Activated naive CD8-positive, alpha-beta T cell treated with anti-CD3 and anti-CD28 coated beads, Interleukin-2, amount 10 ng/mL, durations not matched to agents 7 days and 5 days (primary cell): ENCODE results near the gene RAP1GAP2. TPM values are rescaled to one million over a fixed set of nuclear protein-coding genes. Genes with fewer than 3 reads are reported as not detected.
"Not testable (repeated sequence)": the region's sequence is repeated elsewhere in the genome, so short reads cannot be mapped to it uniquely, and the experiment has no call there.

Source experiments
- ATAC-seq: fragments of 150-1000 bp; cut with Tn5 transposase; one replicate; pipeline ENCODE4 v1.10.0; 2021; ENCODE audit warnings: low read depth, moderate library complexity
- POLR2A ChIA-PET: fragments of 350-600 bp; sonication (Branson Sonifier 250); formaldehyde crosslinking; loops from one replicate; lab custom pipeline; 2021; ENCODE audit warnings: antibody characterized with exemption; lab: Charles Lee
- DNase-seq: peaks from one replicate; pipeline ENCODE4 v3.0.0; 2021
- H3K27ac Mint-ChIP-seq: one replicate; pipeline ENCODE4 v1.8.0; 2022; ENCODE audit warnings: mild to moderate bottlenecking, mixed read lengths
- H3K27me3 Mint-ChIP-seq: one replicate; pipeline ENCODE4 v1.8.0; 2022; ENCODE audit warnings: mild to moderate bottlenecking, moderate library complexity, mixed read lengths
- H3K36me3 Mint-ChIP-seq: one replicate; pipeline ENCODE4 v1.8.0; 2021; ENCODE audit warnings: mild to moderate bottlenecking, mixed read lengths
- H3K4me1 Mint-ChIP-seq: one replicate; pipeline ENCODE4 v1.8.0; 2021; ENCODE audit warnings: mixed read lengths
- H3K4me3 Mint-ChIP-seq: one replicate; pipeline ENCODE4 v1.8.0; 2022; ENCODE audit warnings: mild to moderate bottlenecking, moderate library complexity, mixed read lengths
- H3K9me3 Mint-ChIP-seq: one replicate; pipeline ENCODE4 v1.8.0; 2021; ENCODE audit warnings: mixed read lengths
- total RNA-seq, 2 experiments: library from RNA; stranded (reverse); gene quantifications; one replicate each; pipeline ENCODE4 v1.2.3, GENCODE V29; 2021

Gene RAP1GAP2
- total RNA-seq, 2 experiments from 2014 or later, result 4.0 to 4.8 TPM

- H3K36me3 Mint-ChIP-seq, result no peaks in the 10 kb centered on the region
- POLR2A ChIA-PET, result no interaction called here
- no peak overlapping the region for H3K4me3 Mint-ChIP-seq
- ATAC-seq, result no peak
- no peaks in the 10 kb centered on the region for H3K4me1 Mint-ChIP-seq
- H3K27me3 Mint-ChIP-seq, result no peaks in the 10 kb centered on the region
- no peak for DNase-seq
- H3K9me3 Mint-ChIP-seq, result no peaks in the 10 kb centered on the region
- no peak overlapping the region for H3K27ac Mint-ChIP-seq
These were observed 75.5 kb downstream of the RAP1GAP2 start for GRCh38 chr17:2871720-2872119.

GRCh38 chr17:2872282-2872681 lies 76.0 kb downstream of the RAP1GAP2 start:
- no peaks in the 10 kb centered on the region for H3K27me3 Mint-ChIP-seq
- H3K27ac Mint-ChIP-seq, result no peak overlapping the region
- ATAC-seq (no peak), DNase-seq (no peak)
- no peaks in the 10 kb centered on the region for H3K36me3 Mint-ChIP-seq
- H3K4me3 Mint-ChIP-seq, result no peak overlapping the region
- POLR2A ChIA-PET, result no interaction called here
- no peaks in the 10 kb centered on the region for H3K4me1 Mint-ChIP-seq
- H3K9me3 Mint-ChIP-seq, result no peaks in the 10 kb centered on the region

GRCh38 chr17:2874189-2874686 lies 78.0 kb downstream of the RAP1GAP2 start:
- Mint-ChIP-seq H3K27ac (no peak overlapping the region), H3K4me3 (no peak overlapping the region), H3K4me1 (no peaks in the 10 kb centered on the region), H3K36me3 (no peaks in the 10 kb centered on the region), H3K27me3 (no peaks in the 10 kb centered on the region), H3K9me3 (no peaks in the 10 kb centered on the region)
- POLR2A ChIA-PET, result no interaction called here
- ATAC-seq, result no peak
- DNase-seq, result no peak

- ATAC-seq, result no peak
- no peaks in the 10 kb centered on the region for H3K27me3 Mint-ChIP-seq
- H3K9me3 Mint-ChIP-seq, result no peaks in the 10 kb centered on the region
- no peaks in the 10 kb centered on the region for H3K4me1 Mint-ChIP-seq
- POLR2A ChIA-PET, result interaction anchor here (0.7 kb wide), 1 partner anchor 164 kb away, joined by 4 read pairs; no protein-coding TSS in a partner anchor
- no peak overlapping the region for H3K27ac Mint-ChIP-seq
- no peaks in the 10 kb centered on the region for H3K36me3 Mint-ChIP-seq
- DNase-seq, result no peak
- H3K4me3 Mint-ChIP-seq, result no peak overlapping the region
These were observed 79.4 kb downstream of the RAP1GAP2 start for GRCh38 chr17:2875608-2876007.

- Mint-ChIP-seq H3K36me3 (no peaks in the 10 kb centered on the region), H3K4me1 (no peaks in the 10 kb centered on the region), H3K4me3 (no peak overlapping the region), H3K27ac (no peak overlapping the region), H3K27me3 (no peaks in the 10 kb centered on the region), H3K9me3 (no peaks in the 10 kb centered on the region)
- ATAC-seq, result no peak
- POLR2A ChIA-PET, result no interaction called here
- DNase-seq, result no peak
These were observed 80.2 kb downstream of the RAP1GAP2 start for GRCh38 chr17:2876467-2876866.

GRCh38 chr17:2878751-2879254 lies 82.6 kb downstream of the RAP1GAP2 start:
- H3K4me1 Mint-ChIP-seq, result no peaks in the 10 kb centered on the region
- no peaks in the 10 kb centered on the region for H3K9me3 Mint-ChIP-seq
- H3K36me3 Mint-ChIP-seq, result no peaks in the 10 kb centered on the region
- DNase-seq (no peak), ATAC-seq (no peak)
- POLR2A ChIA-PET, result no interaction called here
- H3K4me3 Mint-ChIP-seq, result no peak overlapping the region
- H3K27me3 Mint-ChIP-seq, result no peaks in the 10 kb centered on the region
- H3K27ac Mint-ChIP-seq, result no peak overlapping the region

- no peak overlapping the region for H3K27ac Mint-ChIP-seq
- no peaks in the 10 kb centered on the region for H3K27me3 Mint-ChIP-seq
- no peak for DNase-seq
- ATAC-seq, result no peak
- no peak overlapping the region for H3K4me3 Mint-ChIP-seq
- H3K36me3 Mint-ChIP-seq, result no peaks in the 10 kb centered on the region
- no peaks in the 10 kb centered on the region for H3K4me1 Mint-ChIP-seq
- no peaks in the 10 kb centered on the region for H3K9me3 Mint-ChIP-seq
- POLR2A ChIA-PET, result no interaction called here
These were observed 83.8 kb downstream of the RAP1GAP2 start for GRCh38 chr17:2880050-2880449.

GRCh38 chr17:2881295-2881694 lies 85.1 kb downstream of the RAP1GAP2 start:
- no peaks in the 10 kb centered on the region for H3K36me3 Mint-ChIP-seq
- POLR2A ChIA-PET, result no interaction called here
- no peaks in the 10 kb centered on the region for H3K4me1 Mint-ChIP-seq

GRCh38 chr17:2883544-2884213 lies 87.4 kb downstream of the RAP1GAP2 start:
- H3K36me3 Mint-ChIP-seq, result no peaks in the 10 kb centered on the region
- H3K4me1 Mint-ChIP-seq, result no peaks in the 10 kb centered on the region
- H3K27me3 Mint-ChIP-seq, result no peaks in the 10 kb centered on the region
- H3K9me3 Mint-ChIP-seq, result no peaks in the 10 kb centered on the region
- no peak overlapping the region for H3K4me3 Mint-ChIP-seq
- POLR2A ChIA-PET, result no interaction called here
- no peak overlapping the region for H3K27ac Mint-ChIP-seq
- ATAC-seq (no peak), DNase-seq (no peak)

More at GRCh38 chr17:2881295-2881694, 85.1 kb downstream of the RAP1GAP2 start:
- DNase-seq (no peak), ATAC-seq (no peak)
- H3K27ac Mint-ChIP-seq, result no peak overlapping the region
- no peaks in the 10 kb centered on the region for H3K9me3 Mint-ChIP-seq
- H3K27me3 Mint-ChIP-seq, result no peaks in the 10 kb centered on the region
- H3K4me3 Mint-ChIP-seq, result no peak overlapping the region

GRCh38 chr17:2885733-2886132 lies 89.5 kb downstream of the RAP1GAP2 start:
- H3K36me3 Mint-ChIP-seq, result no peaks in the 10 kb centered on the region
- H3K4me1 Mint-ChIP-seq, result no peaks in the 10 kb centered on the region
- no peak for DNase-seq
- no peak overlapping the region for H3K27ac Mint-ChIP-seq
- H3K4me3 Mint-ChIP-seq, result no peak overlapping the region
- no peaks in the 10 kb centered on the region for H3K9me3 Mint-ChIP-seq
- no peak for ATAC-seq
- no peaks in the 10 kb centered on the region for H3K27me3 Mint-ChIP-seq
- POLR2A ChIA-PET, result no interaction called here

GRCh38 chr17:2888326-2888725 lies 92.1 kb downstream of the RAP1GAP2 start:
- H3K9me3 Mint-ChIP-seq, result no peaks in the 10 kb centered on the region
- DNase-seq, result no peak
- no peak for ATAC-seq
- H3K36me3 Mint-ChIP-seq, result no peaks in the 10 kb centered on the region
- no peaks in the 10 kb centered on the region for H3K4me1 Mint-ChIP-seq
- no peak overlapping the region for H3K4me3 Mint-ChIP-seq
- H3K27me3 Mint-ChIP-seq, result no peaks in the 10 kb centered on the region
- POLR2A ChIA-PET, result no interaction called here
- no peak overlapping the region for H3K27ac Mint-ChIP-seq

- H3K4me3 Mint-ChIP-seq, result no peak overlapping the region
- ATAC-seq, result no peak
- no peaks in the 10 kb centered on the region for H3K9me3 Mint-ChIP-seq
- DNase-seq, result no peak
- POLR2A ChIA-PET, result interaction anchor here (0.7 kb wide), 1 partner anchor 696 kb away, joined by 3 read pairs; no protein-coding TSS in a partner anchor
- H3K36me3 Mint-ChIP-seq, result no peaks in the 10 kb centered on the region
- no peaks in the 10 kb centered on the region for H3K27me3 Mint-ChIP-seq
- no peaks in the 10 kb centered on the region for H3K4me1 Mint-ChIP-seq
- H3K27ac Mint-ChIP-seq, result no peak overlapping the region
These were observed 93.0 kb downstream of the RAP1GAP2 start for GRCh38 chr17:2889256-2889655.

- H3K4me1 Mint-ChIP-seq, H3K27me3 Mint-ChIP-seq, H3K27ac Mint-ChIP-seq, H3K36me3 Mint-ChIP-seq, POLR2A ChIA-PET, ATAC-seq, H3K9me3 Mint-ChIP-seq, H3K4me3 Mint-ChIP-seq, DNase-seq: not testable (repeated sequence)
These were observed 94.5 kb downstream of the RAP1GAP2 start for GRCh38 chr17:2890778-2891177.

- POLR2A ChIA-PET, result interaction anchor here (0.6 kb wide), 1 partner anchor 246 kb away, joined by 3 read pairs; no protein-coding TSS in a partner anchor
- H3K36me3 Mint-ChIP-seq, result no peaks in the 10 kb centered on the region
- no peaks in the 10 kb centered on the region for H3K4me1 Mint-ChIP-seq
- DNase-seq (no peak), ATAC-seq (no peak)
- H3K9me3 Mint-ChIP-seq, result no peaks in the 10 kb centered on the region
- H3K27me3 Mint-ChIP-seq, result no peaks in the 10 kb centered on the region
- no peak overlapping the region for H3K27ac Mint-ChIP-seq
- no peak overlapping the region for H3K4me3 Mint-ChIP-seq
These were observed 96.2 kb downstream of the RAP1GAP2 start for GRCh38 chr17:2892305-2892971.
